ENCODE data around the gene MYH6. TPM values are rescaled to one million over a fixed set of nuclear protein-coding genes. Genes with fewer than 3 reads are reported as not detected.
A peak's percentile ranks its signal among the peaks of the same experiment; 100 is the strongest.
"Not testable (repeated sequence)": the region's sequence is repeated elsewhere in the genome, so short reads cannot be mapped to it uniquely, and the experiment has no call there.

Gene MYH6
- under 1 TPM in 1 of 2 experiments, not detected in 1; 0.05 TPM for total RNA-seq

GRCh38 chr14:23407516-23408306 lies at the start of gene MYH6:
Gene MYH6, minus strand, starts transcription at chr14:23408273. Its CDS starts 1,050 bp downstream, at chr14:23407223.
- Mint-ChIP-seq H3K4me1 (ENCODE audit: low read depth) (no peaks in the 10 kb centered on the region), H3K36me3 (no peaks in the 10 kb centered on the region), H3K27ac (no peak within 1 kb of the TSS), H3K9me3 (no peaks in the 10 kb centered on the region), H3K27me3 (no peaks in the 10 kb centered on the region), H3K4me3 (no peak within 1 kb of the TSS)
- no peak for DNase-seq
- POLR2A ChIA-PET, result no interaction called here
- intact Hi-C loops (cut with micrococcal nuclease), result no loop called here
- CTCF ChIA-PET, result no interaction called here

GRCh38 chr14:23456883-23457586 lies 49.0 kb upstream of the MYH6 start:
- peaks cover 13% of the 10 kb centered on the region for H3K27me3 Mint-ChIP-seq
- H3K4me3 Mint-ChIP-seq; intact Hi-C loops (cut with micrococcal nuclease); POLR2A ChIA-PET; H3K27ac Mint-ChIP-seq; H3K36me3 Mint-ChIP-seq; H3K9me3 Mint-ChIP-seq; CTCF ChIA-PET; DNase-seq; H3K4me1 Mint-ChIP-seq (ENCODE audit: low read depth): not testable (repeated sequence)

- no peaks in the 10 kb centered on the region for H3K36me3 Mint-ChIP-seq
- H3K27ac Mint-ChIP-seq, result no peak overlapping the region
- H3K4me1 Mint-ChIP-seq (ENCODE audit: low read depth), result no peaks in the 10 kb centered on the region
- peaks cover 23% of the 10 kb centered on the region for H3K27me3 Mint-ChIP-seq
- CTCF ChIA-PET, result interaction anchor here (1.0 to 2.3 kb wide), 2 partner anchors 11 to 105 kb away, joined by 3 to 6 read pairs; no protein-coding TSS in a partner anchor
- POLR2A ChIA-PET, result no interaction called here
- no peak for DNase-seq
- intact Hi-C loops (cut with micrococcal nuclease), result no loop called here
- no peaks in the 10 kb centered on the region for H3K9me3 Mint-ChIP-seq
- no peak overlapping the region for H3K4me3 Mint-ChIP-seq
These were observed 46.4 kb upstream of the MYH6 start for GRCh38 chr14:23454445-23454856.

GRCh38 chr14:23452237-23452636 lies 44.2 kb upstream of the MYH6 start:
- intact Hi-C loops (cut with micrococcal nuclease), result no loop called here
- Mint-ChIP-seq H3K4me1 (ENCODE audit: low read depth) (no peaks in the 10 kb centered on the region), H3K27me3 (peaks cover 27% of the 10 kb centered on the region), H3K36me3 (no peaks in the 10 kb centered on the region), H3K27ac (no peak overlapping the region), H3K9me3 (no peaks in the 10 kb centered on the region), H3K4me3 (no peak overlapping the region)
- DNase-seq, result no peak
- ChIA-PET POLR2A (no interaction called here), CTCF (no interaction called here)

- intact Hi-C loops (cut with micrococcal nuclease), result no loop called here
- Mint-ChIP-seq H3K4me1 (ENCODE audit: low read depth) (no peaks in the 10 kb centered on the region), H3K4me3 (no peak overlapping the region), H3K36me3 (no peaks in the 10 kb centered on the region), H3K27ac (no peak overlapping the region), H3K27me3 (peaks cover 27% of the 10 kb centered on the region), H3K9me3 (no peaks in the 10 kb centered on the region)
- no peak for DNase-seq
- POLR2A ChIA-PET, result no interaction called here
- CTCF ChIA-PET, result no interaction called here
These were observed 42.3 kb upstream of the MYH6 start for GRCh38 chr14:23450379-23450778.

GRCh38 chr14:23449314-23449713 lies 41.2 kb upstream of the MYH6 start:
- no peak for DNase-seq
- Mint-ChIP-seq H3K36me3 (no peaks in the 10 kb centered on the region), H3K4me3 (no peak overlapping the region), H3K27ac (no peak overlapping the region), H3K9me3 (no peaks in the 10 kb centered on the region), H3K4me1 (ENCODE audit: low read depth) (no peaks in the 10 kb centered on the region), H3K27me3 (peaks cover 20% of the 10 kb centered on the region)
- POLR2A ChIA-PET, result no interaction called here
- intact Hi-C loops (cut with micrococcal nuclease), result no loop called here
- CTCF ChIA-PET, result no interaction called here

- Mint-ChIP-seq H3K36me3 (no peaks in the 10 kb centered on the region), H3K27me3 (peaks cover 15% of the 10 kb centered on the region), H3K4me1 (ENCODE audit: low read depth) (no peaks in the 10 kb centered on the region), H3K4me3 (no peak overlapping the region), H3K9me3 (no peaks in the 10 kb centered on the region), H3K27ac (peak overlapping the region; percentile 6)
- intact Hi-C loops (cut with micrococcal nuclease), result no loop called here
- ChIA-PET CTCF (no interaction called here), POLR2A (no interaction called here)
- DNase-seq, result no peak
These were observed 39.6 kb upstream of the MYH6 start for GRCh38 chr14:23447361-23448350.

- Mint-ChIP-seq H3K4me1 (ENCODE audit: low read depth) (no peaks in the 10 kb centered on the region), H3K4me3 (no peak overlapping the region), H3K9me3 (no peaks in the 10 kb centered on the region), H3K27ac (no peak overlapping the region), H3K36me3 (no peaks in the 10 kb centered on the region), H3K27me3 (peaks cover 13% of the 10 kb centered on the region)
- DNase-seq, result no peak
- intact Hi-C loops (cut with micrococcal nuclease), result no loop called here
- ChIA-PET CTCF (no interaction called here), POLR2A (no interaction called here)
These were observed 38.3 kb upstream of the MYH6 start for GRCh38 chr14:23446291-23446851.

GRCh38 chr14:23445773-23446172 lies 37.7 kb upstream of the MYH6 start:
- H3K4me1 Mint-ChIP-seq (ENCODE audit: low read depth), result no peaks in the 10 kb centered on the region
- H3K9me3 Mint-ChIP-seq, result no peaks in the 10 kb centered on the region
- ChIA-PET POLR2A (no interaction called here), CTCF (no interaction called here)
- no peak for DNase-seq
- H3K4me3 Mint-ChIP-seq, result no peak overlapping the region
- H3K27ac Mint-ChIP-seq, result no peak overlapping the region
- intact Hi-C loops (cut with micrococcal nuclease), result no loop called here
- H3K36me3 Mint-ChIP-seq, result no peaks in the 10 kb centered on the region
- peaks cover 11% of the 10 kb centered on the region for H3K27me3 Mint-ChIP-seq

- ChIA-PET POLR2A (no interaction called here), CTCF (interaction anchor here (1.9 kb wide), 1 partner anchor 10 kb away, joined by 6 read pairs; no protein-coding TSS in a partner anchor)
- no peak for DNase-seq
- Mint-ChIP-seq H3K27me3 (peaks cover 8% of the 10 kb centered on the region), H3K27ac (no peak overlapping the region), H3K4me1 (ENCODE audit: low read depth) (no peaks in the 10 kb centered on the region), H3K9me3 (no peaks in the 10 kb centered on the region), H3K36me3 (no peaks in the 10 kb centered on the region), H3K4me3 (no peak overlapping the region)
- intact Hi-C loops (cut with micrococcal nuclease), result no loop called here
These were observed 36.2 kb upstream of the MYH6 start for GRCh38 chr14:23444314-23444713.

- no peak overlapping the region for H3K27ac Mint-ChIP-seq
- H3K27me3 Mint-ChIP-seq, result peaks cover 5% of the 10 kb centered on the region
- DNase-seq, result no peak
- H3K4me3 Mint-ChIP-seq, result no peak overlapping the region
- ChIA-PET POLR2A (no interaction called here), CTCF (interaction anchor here (1.9 kb wide), 1 partner anchor 10 kb away, joined by 6 read pairs; no protein-coding TSS in a partner anchor)
- H3K9me3 Mint-ChIP-seq, result no peaks in the 10 kb centered on the region
- intact Hi-C loops (cut with micrococcal nuclease), result no loop called here
- H3K4me1 Mint-ChIP-seq (ENCODE audit: low read depth), result no peaks in the 10 kb centered on the region
- no peaks in the 10 kb centered on the region for H3K36me3 Mint-ChIP-seq
These were observed 35.8 kb upstream of the MYH6 start for GRCh38 chr14:23443881-23444280.

- Mint-ChIP-seq H3K36me3 (no peaks in the 10 kb centered on the region), H3K4me3 (no peak overlapping the region), H3K9me3 (no peaks in the 10 kb centered on the region), H3K4me1 (ENCODE audit: low read depth) (no peaks in the 10 kb centered on the region), H3K27me3 (peaks cover 4% of the 10 kb centered on the region), H3K27ac (no peak overlapping the region)
- no peak for DNase-seq
- CTCF ChIA-PET, result interaction anchor here (1.9 kb wide), 1 partner anchor 10 kb away, joined by 6 read pairs; no protein-coding TSS in a partner anchor
- intact Hi-C loops (cut with micrococcal nuclease), result no loop called here
- POLR2A ChIA-PET, result no interaction called here
These were observed 35.3 kb upstream of the MYH6 start for GRCh38 chr14:23443411-23443812.
